ENCODE data around the gene KRTAP4-11. TPM values are rescaled to one million over a fixed set of nuclear protein-coding genes. Genes with fewer than 3 reads are reported as not detected.
A peak's percentile ranks its signal among the peaks of the same experiment; 100 is the strongest.

Gene KRTAP4-11
- total and polyA plus RNA-seq, 2 of the 13 experiments (the other 11 are each of a cell fraction or from before 2014, with no cell fraction given), result not detected

- CTCF ChIA-PET (ENCODE audit: low intra/inter-chr PET ratio, low total read pairs), result no interaction called here
- in situ Hi-C loops (cut with HindIII; ENCODE audit: extremely low pct_ligation_motif_present, low pct_unique_long_range_greater_than_20kb) (no loop called here), intact Hi-C loops (cut with micrococcal nuclease; ENCODE audit: unreplicated experiment) (no loop called here)
- no peak for ATAC-seq
- H3K4me2 ChIP-seq (ENCODE audit: low read depth, low read length), result no peak overlapping the region
- H4K20me1 ChIP-seq (ENCODE audit: insufficient read depth, low read length), result no peaks in the 10 kb centered on the region
- no peak overlapping the region for H2AFZ ChIP-seq (ENCODE audit: low read length)
- no TSS peak for BruUV-seq (replicated peaks)
- WGBS (ENCODE audit: low lambda C conversion rate), result 51% methylated on average over 2 of the region's 2 CpGs
- POLR2A ChIA-PET, result no interaction called here
- no peak for DNase-seq (ENCODE audit: low spot score)
- H3K36me3 ChIP-seq (replicated peaks in 1 of 2; ENCODE audit: control insufficient read depth in 1 of 2, insufficient read depth in 2 of 2, low read length in 2 of 2), result no peaks in the 10 kb centered on the region
- no peak overlapping the region for H3K4me3 ChIP-seq (replicated peaks in 1 of 3; ENCODE audit: insufficient read depth in 1 of 3, low read depth in 2 of 3, low read length in 3 of 3)
- H3K9ac ChIP-seq (ENCODE audit: insufficient read depth, low read depth, low read length), result no peak overlapping the region
- H3K9me3 ChIP-seq (ENCODE audit: low read length), result peaks cover 17% of the 10 kb centered on the region
- no peaks in the 10 kb centered on the region for H3K4me1 ChIP-seq (ENCODE audit: insufficient read depth, low read length)
- FAIRE-seq, result no peak
- no peaks in the 10 kb centered on the region for H3K79me2 ChIP-seq (ENCODE audit: insufficient read depth, low read length)
- no peak overlapping the region for H3K27ac ChIP-seq (ENCODE audit: extremely low read length, insufficient read depth, low read length)
- no peaks in the 10 kb centered on the region for H3K27me3 ChIP-seq (ENCODE audit: control insufficient read depth in 1 of 2, insufficient read depth in 2 of 2, low read length in 2 of 2)
- TF ChIP-seq KIAA2018 (CRISPR knock-in tag; IDR thresholded peaks at IDR 0.05; ENCODE audit: borderline replicate concordance) (no peak), CENPT (CRISPR knock-in tag; IDR thresholded peaks at IDR 0.05; ENCODE audit: low read depth) (no peak), ZIK1 (CRISPR knock-in tag; IDR thresholded peaks at IDR 0.05; ENCODE audit: borderline replicate concordance, low read depth) (no peak), ARID4A (CRISPR knock-in tag; IDR thresholded peaks at IDR 0.05; ENCODE audit: borderline replicate concordance) (no peak), HNRNPK (IDR thresholded peaks at IDR 0.05; ENCODE audit: low read depth, low read length, poor library complexity, severe bottlenecking) (peak; percentile 85)
These were observed 29.5 kb upstream of the KRTAP4-11 start for GRCh38 chr17:41147531-41148204.
